GM12801 (cell line): ENCODE data around the gene NRG3.

Experiments
- TF ChIP-seq, protein P1 (sequence below): IDR thresholded peaks from one replicate; pipeline ENCODE4 v1.5.1; 2011; ENCODE audit warnings: control low read depth; ENCODE audit not compliant: insufficient read length; ENCODE audit errors: extremely low read depth

NRG3 gene

DNA sequence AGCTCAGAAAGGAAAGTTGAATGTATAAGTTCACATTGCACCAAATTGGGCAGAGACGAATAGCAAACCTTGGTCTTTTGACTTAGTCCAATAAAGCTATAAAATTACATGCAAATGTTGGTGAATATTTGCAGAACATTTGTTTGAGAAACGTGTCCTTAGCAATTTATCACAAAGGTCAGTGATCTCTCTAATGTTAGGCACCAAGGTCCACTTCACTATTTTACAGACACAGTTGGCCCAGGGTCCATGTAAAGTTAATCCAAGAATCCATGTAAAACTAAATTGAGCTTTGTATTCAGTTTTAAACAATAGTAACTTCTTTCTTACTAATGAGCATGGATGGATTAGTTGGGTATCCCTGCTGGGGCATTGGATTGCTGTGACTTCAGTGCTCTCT is 617.7 kb downstream of the NRG3 start:
- TF ChIP-seq, protein P1, sequence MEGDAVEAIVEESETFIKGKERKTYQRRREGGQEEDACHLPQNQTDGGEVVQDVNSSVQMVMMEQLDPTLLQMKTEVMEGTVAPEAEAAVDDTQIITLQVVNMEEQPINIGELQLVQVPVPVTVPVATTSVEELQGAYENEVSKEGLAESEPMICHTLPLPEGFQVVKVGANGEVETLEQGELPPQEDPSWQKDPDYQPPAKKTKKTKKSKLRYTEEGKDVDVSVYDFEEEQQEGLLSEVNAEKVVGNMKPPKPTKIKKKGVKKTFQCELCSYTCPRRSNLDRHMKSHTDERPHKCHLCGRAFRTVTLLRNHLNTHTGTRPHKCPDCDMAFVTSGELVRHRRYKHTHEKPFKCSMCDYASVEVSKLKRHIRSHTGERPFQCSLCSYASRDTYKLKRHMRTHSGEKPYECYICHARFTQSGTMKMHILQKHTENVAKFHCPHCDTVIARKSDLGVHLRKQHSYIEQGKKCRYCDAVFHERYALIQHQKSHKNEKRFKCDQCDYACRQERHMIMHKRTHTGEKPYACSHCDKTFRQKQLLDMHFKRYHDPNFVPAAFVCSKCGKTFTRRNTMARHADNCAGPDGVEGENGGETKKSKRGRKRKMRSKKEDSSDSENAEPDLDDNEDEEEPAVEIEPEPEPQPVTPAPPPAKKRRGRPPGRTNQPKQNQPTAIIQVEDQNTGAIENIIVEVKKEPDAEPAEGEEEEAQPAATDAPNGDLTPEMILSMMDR: no peak

DNA sequence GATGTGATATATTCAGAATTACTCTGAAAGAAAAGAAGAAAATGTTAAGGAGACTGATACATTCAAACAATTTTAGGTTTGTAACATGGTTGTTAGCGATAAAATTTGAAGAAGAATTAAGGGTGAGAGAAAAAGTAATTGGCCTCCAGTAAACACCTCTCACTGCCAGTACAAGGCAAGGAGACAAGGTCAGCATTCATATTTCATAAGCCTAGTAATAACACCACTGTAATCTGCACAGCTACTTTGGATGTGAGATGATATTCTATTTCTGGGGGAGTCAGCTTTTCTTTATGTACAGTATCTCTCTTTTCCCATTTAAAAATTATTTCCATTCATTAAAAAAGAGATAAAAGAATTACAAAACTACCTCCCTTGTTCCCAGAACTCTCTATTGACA is 621.1 kb downstream of the NRG3 start:
- TF ChIP-seq, protein P1: no peak

DNA sequence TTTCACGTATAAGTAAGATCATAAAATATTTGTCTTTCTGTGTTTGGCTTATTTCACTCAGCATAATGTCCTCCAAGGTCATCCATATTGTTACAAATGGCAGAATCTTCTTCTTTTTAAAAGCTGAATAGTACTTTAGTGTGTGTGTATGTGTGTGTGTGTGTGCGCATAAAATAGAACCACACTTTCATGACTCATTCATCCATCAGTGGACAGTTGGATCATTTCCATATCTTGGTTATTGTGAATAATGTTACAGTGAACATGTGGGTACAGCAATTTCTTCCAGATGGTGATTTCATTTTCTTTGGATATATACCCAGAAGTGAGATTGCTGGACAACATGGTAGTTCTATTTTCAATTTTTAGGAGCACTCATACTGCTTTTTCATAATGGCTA is 622.4 kb downstream of the NRG3 start:
- TF ChIP-seq, protein P1: no peak

DNA sequence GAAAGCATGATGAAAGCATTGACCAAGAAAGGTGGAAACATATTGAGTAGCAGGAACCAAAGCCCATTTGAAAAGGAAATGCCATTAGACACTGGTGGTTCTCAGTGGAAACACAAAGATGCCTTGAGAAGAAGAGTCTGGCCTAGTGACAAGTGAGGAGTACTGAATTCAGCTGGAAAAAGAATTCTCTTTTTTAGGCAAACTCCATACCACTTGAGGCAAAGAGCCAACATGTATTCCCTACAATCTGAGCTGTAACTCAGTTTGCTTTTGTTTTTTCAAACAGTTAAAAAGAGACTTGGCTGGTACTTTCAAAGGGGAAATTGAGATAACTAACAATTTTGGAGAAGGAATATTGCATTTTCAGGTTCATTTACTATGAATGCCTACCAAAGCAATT is 624.0 kb downstream of the NRG3 start:
- TF ChIP-seq, protein P1: no peak

DNA sequence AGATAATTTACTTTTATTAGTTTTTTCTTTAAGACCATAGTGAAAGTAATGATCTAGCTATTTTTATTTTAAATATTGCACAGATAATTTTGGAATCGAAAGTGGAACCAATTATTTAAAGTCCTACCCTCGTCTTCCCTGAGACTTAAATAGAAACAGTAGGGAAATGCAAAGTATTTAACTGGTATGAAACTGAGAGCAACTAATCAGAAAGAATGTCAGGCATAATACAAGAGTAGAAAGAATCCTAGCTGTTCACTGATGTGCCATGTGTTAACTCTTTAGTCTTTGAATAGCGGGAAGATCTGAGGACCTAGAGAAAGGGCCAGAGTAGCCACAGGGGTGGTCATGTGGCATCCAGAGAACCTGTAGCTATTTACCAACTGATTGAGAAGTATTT is 630.0 kb downstream of the NRG3 start:
- TF ChIP-seq, protein P1: no peak

DNA sequence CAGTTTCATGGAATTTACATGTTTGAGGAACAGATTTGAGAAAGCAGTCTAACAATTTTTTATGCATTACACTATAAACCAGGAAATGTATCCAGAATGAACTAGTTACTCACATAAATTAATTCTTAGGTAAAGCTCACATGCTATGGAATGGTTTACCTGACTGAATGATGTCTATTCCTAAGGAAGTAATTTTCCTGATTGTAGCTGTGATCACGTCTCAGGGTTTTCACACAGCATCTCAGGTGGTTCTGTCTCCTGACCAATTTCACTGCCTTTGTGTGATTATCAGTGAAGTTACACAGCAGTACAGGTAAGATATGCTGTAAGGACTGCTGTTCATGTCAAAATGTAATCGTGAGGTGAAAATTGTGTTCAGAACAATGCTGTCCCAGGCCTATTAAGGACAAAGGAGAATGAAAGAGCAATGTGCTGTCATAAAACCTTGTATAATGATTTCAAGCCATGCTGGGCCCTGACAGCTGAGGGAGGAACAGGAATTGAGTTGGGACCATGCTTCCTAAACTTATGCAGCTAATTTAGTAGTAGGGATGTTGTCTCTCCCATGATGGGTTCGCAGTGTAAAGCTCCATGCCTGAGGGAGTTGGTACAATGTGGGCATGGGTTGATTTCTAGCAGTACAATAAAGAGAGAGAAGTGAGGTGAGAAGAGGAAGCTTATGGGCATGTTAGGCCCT is 631.8 kb downstream of the NRG3 start:
- TF ChIP-seq, protein P1: no peak

DNA sequence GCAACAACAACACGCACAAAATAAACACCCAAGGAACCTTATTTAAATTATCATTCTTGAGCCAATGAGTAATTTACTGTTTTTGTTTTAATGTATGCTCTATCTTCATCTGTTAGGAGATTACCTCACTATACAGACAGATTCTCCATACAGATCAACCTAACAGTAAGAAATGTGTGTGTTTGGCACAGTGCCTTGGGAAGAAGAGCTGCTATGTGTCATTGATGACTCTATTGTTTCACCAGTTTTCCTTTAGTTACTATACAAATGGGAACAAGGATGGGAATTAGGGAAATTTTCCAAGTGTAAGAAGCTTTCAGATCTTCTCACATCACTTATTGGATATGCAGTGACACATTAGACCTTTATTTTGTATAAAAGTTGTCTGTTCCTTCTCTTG is 640.3 kb downstream of the NRG3 start:
- TF ChIP-seq, protein P1: no peak
